ENCODE measurements around the gene CPPED1. TPM values are rescaled to one million over a fixed set of nuclear protein-coding genes. Genes with fewer than 3 reads are reported as not detected.

The CPPED1 gene
- polyA plus RNA-seq, 12 donors: 7.4 to 13.3 (median 8.4) TPM; not detected in 1

DNA sequence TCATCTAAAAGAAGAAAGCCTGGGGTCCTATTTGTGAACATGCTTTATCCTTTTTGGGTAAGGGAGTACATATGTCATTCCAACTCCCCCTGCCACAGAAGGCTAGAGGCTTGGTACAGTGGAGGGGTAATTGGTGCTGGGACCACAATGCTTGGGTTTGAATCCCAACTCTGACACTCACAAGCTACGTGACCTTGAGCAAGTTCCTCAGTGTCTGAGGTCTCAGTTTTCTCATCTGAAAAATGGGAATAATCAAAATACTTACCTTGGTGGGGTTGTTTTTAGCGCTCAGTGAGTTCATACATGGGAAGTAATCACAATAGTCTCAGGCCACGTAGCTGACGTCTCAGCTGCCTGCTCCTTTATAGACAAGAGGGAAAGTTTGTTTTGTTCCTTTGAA is 150.8 kb downstream of the CPPED1 start:
- DNase-seq: no peak

DNA sequence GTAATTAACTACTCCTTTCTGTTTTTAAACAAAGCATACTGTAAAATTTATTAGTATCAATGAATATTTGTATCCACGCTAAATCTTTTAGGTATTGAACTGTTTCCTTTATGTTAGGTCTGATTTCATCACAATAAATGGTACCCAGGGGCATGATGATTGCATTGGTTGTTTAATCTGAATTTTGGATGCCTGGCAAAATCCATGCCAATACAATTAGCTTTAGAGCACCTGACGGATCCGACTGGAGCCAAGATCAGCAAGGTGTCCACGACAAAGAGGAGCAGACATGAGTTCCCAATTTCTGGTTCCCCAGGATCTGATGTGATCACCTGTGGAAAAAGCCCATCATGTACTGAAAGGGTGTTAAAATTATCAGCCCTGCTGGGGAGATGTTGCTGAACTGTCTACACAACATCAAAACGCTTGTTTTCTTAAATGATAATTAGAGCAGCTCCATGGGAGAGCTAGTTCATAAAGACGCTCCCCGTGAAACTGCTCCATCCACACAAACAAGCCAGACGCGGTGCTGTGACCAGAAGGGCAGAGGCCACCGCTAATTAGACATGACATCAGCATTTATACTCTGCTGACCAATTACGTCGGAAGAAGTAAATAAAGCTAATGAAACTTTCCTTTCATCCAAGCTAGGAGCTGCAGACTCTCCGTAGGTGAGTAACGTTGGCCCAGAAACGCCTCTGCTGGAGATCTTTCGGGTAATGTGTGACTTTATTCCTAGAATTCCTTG is 151.7 kb downstream of the CPPED1 start:
- no peak for DNase-seq

DNA sequence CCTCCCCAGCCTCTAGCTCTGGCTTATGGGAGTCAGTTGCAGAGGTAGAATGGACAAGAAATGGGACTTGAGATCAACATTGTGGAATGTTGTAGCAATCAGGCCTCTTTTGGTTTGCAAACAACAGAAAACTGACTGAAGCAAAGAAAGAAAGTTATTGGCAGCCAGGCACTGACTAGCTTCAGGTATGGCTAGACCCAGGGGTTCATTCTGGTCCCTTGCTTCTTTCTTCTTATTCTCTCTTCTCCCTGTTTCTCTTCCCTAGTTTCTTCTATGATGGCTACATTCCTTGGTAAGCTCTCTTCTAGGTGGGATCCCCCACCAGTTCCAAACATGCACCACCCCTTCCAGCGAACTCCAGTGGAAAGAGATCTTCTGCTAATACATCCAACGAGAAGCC is 154.3 kb downstream of the CPPED1 start:
- no peak for DNase-seq

DNA sequence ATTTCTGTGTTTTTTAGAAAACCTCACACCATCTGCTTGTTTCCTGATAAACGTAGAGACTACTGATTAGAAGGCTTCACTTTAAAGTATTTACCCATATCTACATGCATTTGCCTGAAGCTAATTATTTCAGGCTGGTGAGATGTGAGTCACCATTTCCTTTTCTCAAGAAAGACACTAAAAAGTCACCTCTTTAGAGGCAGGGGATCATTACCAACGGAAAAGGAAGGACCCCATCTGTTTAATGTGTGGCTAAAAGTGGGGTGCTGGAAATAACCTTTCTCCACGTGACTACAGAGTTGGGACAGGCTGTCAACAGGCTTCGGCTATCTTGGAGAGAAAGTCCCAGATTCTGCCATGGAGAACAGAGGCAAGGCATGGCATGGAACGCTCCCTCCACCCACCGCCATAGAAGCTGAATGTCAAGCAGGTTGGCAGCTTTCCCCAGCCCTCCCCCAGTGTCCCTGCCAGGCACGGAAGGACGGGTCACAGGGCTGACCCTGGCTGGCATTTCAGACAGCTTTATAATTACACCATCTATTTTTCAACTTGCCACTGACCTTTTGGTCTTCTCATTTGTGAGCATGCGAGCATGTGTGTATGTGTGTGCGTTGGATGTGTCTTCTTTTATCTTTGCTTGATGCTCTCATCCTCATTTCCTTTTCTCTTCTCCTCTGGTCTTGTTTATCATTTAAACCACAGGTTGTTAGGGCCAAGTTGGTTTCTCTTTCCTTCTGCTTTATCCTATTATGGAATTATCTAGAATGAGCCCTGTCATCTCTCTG is 157.0 kb downstream of the CPPED1 start:
- DNase-seq: no peak

DNA sequence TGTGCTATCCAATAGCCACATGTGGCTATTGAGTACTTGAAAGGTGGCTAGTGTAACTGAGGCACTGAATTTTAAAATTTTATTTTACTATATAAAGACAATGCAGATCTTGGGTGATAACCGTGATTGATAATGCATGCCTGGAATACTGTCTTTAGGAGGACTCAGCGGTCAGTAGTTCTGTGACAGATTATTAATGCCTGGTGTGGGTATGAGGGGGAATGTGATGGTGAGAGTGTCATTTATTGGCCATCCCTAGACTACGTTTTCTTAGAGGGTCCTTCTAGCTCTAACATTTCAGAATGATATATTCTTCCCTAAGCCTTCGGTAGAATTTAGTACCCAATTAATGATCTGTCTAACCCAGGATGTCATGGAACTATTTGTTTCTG is 157.6 kb downstream of the CPPED1 start:
- no peak for DNase-seq

DNA sequence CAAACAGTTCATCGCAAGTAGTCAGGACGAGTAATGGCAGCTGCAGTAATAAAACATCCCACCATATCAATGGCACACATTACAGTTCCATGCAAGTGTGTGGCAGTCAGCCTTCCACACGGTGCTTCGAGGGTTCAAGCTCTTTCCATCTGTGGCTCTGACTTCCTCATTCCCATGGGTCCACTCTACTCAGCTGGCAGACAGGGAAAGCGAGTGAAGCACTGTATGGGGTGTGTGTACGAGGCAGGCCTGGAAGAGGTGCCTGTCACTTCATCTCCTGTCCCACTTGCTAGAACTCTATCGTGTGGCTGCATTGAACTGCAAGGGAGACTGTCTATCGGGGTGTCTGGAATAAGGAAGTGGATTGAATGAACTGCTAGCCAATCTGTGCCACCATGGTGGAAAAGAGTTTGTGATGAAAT is 160.6 kb downstream of the CPPED1 start:
- DNase-seq: no peak

DNA sequence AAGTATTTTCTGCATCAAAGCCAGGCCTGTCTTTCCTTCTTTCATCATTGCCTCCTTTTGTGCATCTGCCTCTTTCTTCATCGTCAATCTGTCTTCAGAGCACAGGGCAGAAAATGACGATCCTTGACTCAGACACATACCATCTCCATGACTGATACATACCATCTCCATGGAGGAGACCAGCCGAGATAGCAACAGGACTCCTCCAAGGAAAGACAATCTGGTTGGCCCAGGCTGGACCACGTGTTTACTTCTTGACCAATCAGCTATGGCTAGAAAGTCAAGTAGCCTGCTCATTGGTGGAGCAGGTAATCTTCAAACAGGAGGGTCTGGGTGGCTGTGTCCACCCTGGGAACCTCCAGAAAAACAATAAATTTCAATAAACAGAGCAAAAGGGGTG is 164.6 kb downstream of the CPPED1 start:
- no peak for DNase-seq

DNA sequence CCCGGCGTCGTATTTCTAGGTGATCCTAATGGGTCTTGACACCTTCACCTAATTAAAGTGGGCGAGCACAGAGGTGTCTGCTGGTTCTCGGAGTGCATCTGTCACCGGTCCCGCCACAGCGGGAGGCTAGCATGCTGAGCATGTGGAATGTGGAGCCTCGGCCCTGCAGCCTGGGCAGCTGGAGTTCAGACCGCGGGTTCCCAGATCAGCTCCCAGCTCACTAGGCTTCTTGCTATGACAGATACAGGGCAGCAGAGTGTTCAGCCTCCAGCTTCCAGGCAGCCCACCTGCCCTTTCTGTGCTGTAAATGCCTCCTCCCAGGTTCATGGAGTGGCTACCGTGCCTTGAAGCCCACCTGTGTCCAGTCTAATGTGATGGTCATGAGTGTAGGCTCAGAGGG is 166.7 kb downstream of the CPPED1 start:
- no peak for DNase-seq

DNA sequence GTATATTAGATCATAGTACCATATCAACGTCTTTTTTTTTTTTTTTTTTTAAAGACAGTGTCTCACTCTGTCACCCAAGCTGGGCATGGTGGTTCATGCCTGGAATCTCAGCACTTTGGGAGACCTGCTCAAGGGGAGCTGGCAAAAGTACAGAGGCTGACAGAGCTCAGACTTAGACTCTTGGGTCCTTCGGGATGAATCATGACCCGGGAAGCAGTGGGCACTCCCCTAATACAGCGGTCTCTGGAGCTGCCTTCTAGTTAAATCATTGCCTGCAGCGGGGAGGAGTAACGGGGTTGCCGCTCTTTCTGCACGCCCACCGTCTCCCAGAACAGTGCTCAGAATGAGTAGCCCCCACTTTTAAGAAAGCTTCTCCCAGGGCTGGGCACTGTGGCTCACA is 174.4 kb downstream of the CPPED1 start:
- no peak for DNase-seq

DNA sequence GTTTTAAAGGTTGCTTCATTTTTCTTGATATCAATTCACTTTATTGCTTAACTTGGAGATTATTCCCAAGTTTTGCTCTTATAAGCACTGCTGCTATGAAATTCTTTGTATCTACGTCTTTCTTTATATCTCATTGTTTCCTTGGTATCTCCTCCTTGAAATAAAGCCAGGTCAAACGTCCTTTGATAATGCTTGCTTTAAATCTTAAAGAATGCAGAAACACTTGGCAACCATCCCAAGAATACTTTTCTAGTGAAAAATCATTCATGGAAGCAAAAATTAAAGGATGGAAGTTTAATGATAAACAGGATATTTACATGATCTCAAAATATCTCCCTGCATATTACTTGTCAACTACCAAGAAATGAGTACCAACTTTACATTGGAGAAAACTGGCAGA is 175.2 kb downstream of the CPPED1 start:
- DNase-seq: no peak

GRCh38 chr16:12627394-12627793 is 176.3 kb downstream of the CPPED1 start:
- no peak for DNase-seq

- no peak for DNase-seq
Measured at GRCh38 chr16:12626411-12626810, 177.3 kb downstream of the CPPED1 start.

DNA sequence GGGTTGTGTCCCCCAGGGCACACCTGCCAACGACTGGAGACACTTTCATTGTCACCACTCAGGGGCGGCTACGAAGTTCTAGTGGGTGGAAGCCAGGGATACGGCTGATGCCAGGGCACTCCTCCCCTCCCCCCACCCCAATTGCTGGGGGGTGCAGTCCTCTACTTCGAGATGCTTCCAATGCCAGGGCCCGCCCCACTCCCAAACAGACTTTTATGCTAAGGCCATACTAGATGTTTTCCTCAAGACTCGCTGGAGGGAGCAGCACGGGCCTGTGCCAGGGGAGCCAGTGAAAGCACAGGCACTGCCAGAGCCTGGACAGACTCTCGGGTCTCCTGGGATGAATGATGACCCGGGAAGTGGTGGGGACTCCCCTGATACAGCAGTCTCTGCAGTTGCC is 178.0 kb downstream of the CPPED1 start:
- no peak for DNase-seq

- DNase-seq: no peak
Measured at GRCh38 chr16:12625068-12625467, 178.6 kb downstream of the CPPED1 start.

GRCh38 chr16:12620150-12620549 is 183.5 kb downstream of the CPPED1 start:
- DNase-seq: no peak

DNA sequence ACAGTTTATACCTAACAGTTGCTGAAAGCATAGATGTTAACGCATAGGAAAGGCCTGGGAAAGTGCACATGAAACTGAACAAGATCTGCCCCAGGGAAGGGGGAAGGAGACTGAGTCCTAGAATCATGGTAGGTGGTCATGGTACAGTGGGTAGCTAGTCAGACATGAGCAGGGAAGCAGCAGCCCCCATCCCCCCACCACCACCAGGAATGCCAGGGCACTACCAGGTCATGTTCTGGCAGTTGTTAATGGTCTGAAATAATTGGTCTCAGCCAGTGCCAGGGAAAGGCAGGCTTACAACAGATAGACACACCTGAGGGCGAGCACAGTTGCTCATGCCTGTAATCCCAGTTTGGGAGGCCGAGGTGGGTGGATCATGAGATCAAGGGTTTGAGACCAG is 185.2 kb downstream of the CPPED1 start:
- DNase-seq: no peak

GRCh38 chr16:12617401-12617819 is 186.3 kb downstream of the CPPED1 start:
- no peak for DNase-seq

DNA sequence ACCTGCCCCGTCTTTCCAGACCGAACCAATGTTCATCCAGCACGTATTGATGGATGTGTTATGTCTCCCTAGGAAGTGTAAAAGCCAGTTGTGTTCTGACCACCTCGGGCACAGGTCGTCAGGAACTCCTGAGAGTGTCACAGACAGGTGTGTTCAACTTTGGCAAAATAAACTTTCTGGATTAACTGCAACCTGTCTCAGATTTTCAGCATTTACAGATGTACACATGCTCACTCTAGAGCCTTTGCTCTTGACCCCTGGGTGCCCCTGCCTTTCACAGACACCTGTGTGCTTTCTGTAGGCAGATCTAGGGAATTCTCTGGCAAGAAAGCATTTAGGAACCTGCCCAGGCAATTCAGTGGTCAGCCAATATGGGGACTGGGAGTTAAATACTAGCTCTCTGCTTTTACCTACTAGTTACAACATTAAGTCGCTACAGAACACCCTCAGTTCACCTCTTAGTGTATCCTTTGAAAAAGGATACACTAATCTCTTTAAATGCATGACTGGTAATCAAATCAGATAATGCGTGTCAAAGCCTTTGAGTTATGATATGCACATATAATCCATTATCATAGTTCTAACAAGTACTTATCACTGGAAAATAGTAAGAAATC is 188.9 kb downstream of the CPPED1 start:
- no peak for DNase-seq

- no peak for DNase-seq
Measured at GRCh38 chr16:12613992-12614661, 189.6 kb downstream of the CPPED1 start.

DNA sequence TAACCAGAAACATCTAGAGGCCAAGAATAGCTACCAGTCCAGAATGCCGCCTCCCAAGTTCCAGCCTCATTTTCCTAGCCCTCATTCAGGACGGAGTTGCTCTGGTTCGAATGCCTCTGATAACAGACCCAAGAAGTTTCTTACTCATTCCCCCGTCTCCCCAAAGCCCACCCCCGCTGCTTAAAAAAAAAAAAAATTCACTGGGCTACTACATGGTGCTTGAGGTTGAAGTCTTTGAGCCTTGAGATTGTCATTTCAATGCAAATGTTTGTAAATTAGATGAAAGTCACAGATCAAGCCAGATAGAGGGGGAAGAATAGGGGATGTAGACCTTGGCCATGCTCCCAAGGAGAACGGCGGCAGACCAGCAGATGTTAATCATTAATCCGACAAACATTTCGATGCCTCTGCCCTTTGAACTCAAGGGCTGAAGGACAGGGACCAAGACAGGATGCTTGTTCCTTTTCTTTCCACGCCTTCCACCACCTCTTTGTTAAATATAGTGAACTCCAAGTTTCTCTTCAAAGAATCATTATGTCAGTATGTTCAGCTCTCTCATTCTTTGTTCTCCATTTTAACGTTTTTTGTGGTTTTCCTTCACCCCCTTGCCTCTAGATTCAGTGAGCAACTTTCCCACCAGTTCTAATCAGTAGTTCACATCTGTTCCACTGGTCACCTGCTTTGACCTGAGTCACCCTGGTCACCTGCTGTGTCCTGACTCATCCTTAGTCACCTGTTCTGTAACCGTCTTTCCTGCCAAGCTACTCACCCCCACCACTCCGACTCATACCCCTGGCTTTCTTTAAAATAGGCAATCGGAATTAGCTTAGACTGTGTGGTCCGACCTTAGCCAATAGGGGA is 190.3 kb downstream of the CPPED1 start:
- DNase-seq: no peak

DNA sequence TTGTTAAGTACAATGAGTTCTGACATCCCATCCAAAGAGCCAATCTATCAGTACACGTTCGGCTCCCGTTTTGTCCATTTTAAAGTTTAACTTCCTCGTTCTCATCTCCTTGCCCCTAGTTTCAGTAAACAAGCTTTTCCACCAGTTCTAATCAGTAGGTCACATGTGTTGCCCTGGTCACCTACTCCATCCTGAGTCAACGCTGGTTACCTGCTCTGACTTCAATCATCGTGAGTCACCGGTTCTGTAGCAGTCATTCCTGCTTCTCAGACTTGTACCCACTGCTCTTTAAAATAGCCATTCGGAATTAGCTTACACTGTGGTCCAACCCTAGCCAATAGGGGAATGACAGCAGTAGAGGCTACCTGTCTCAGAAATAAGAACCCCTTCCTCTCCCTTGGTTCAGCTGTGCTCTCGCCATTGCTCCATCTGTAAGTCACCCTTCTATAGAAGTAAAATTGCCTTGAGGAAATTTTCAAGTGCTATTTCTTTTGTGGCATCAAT is 191.0 kb downstream of the CPPED1 start:
- DNase-seq: no peak

Data from muscle of arm (tissue), 12 donors.